ENCODE results near the gene USH1C.

USH1C gene

GRCh38 chr11:17546240-17546639 lies 2.0 kb upstream of the USH1C start:
- no peak for FAIRE-seq

DNA sequence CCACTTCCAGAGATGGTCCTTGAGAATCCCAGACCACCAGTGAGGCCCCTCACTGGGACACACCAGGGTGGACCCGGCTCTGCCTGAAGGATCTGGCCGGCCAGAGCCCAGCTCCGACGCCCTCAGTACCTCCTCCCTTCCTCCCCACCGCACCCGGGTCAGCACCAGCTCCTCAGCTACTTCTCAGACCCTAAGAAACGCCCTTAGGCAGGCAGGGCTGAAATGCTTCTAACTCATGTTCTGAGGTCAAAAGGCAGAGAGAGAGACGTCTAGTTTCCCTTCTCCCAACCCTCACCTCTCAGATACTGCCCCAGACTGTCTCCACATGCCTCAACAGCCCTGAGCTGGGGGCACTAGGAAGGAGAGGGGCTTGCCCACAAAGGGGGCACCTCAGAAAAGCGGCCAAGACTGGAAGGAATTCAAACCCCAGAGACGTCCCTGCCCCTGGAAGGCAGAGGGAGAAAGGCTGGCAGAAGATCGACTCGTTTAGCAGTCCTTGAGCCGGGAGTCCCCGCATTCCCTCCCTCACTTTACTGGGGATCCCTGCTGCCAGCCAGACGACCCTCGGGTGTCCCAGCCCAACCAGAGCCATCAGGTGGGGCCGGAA lies 539 bp downstream of the USH1C start:
- no peak for FAIRE-seq

DNA sequence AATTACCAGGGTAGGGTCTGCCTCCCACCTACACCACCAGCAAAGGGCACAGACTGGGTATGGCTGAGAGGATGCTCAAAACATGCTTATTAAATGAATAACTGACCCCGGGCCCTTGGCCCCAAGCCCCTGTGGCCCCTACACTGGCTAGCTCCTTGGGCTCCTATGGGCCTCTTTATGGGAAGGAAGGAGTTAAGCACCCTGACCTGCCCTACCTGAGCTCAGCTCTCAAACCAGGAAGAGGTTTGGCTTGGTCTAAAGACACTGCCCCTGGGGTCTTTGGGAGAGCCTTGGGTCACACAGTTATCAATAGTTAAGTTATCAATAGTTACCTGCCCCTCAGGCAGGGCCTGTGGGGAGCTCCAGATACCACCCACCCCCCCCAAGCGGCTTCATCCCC lies 1.2 kb downstream of the USH1C start:
- FAIRE-seq: no peak

DNA sequence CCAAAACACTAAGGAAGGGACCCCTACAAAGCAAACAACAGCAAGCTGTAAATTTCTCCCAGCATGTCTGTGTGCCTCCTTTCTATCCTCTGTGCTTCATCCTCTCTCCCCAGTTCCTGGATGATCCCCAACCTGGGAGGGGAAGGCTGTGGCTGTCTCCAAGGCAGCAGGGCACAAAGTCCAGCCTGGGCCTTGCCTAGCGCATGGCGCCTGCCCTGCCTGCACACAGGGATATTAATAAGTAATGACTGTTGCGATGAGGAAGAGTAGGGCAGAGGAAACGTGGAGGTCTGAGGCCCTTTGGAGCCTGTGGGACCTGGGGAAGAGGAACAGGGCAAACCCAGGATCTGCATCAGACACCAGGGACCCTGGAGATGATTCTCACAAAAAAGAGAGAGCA lies 2.0 kb downstream of the USH1C start:
- FAIRE-seq: no peak

DNA sequence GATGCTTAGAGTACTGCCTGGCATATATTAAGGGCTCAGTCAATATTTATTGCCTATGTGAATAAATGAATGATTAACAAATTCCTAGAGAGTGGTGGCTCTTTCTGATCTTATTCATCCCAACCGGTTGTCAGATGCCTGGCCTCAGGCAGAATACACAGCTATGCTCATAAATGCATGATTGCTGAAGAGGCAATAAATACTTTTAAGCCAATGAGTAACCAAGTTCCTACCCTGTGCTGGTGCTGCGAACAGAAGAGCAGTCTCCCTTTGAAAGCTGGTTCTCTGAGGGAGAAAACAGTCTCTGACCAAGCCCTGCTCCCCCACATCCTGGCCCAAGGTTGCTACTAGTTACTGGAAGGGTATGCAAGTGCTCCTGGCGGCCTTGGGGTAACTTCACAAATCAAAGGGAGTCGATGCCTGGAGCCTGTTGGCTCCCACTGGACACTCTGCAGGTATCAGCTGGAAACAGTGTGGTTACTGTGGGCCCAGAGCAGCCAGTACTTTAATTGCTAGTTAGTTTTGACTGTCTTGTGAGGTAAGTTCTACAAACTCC lies 2.8 kb downstream of the USH1C start:
- FAIRE-seq: no peak

- FAIRE-seq: no peak
These were observed 3.4 kb downstream of the USH1C start for GRCh38 chr11:17540807-17541206.

- no peak for FAIRE-seq
These were observed 5.5 kb downstream of the USH1C start for GRCh38 chr11:17538731-17539130.

DNA sequence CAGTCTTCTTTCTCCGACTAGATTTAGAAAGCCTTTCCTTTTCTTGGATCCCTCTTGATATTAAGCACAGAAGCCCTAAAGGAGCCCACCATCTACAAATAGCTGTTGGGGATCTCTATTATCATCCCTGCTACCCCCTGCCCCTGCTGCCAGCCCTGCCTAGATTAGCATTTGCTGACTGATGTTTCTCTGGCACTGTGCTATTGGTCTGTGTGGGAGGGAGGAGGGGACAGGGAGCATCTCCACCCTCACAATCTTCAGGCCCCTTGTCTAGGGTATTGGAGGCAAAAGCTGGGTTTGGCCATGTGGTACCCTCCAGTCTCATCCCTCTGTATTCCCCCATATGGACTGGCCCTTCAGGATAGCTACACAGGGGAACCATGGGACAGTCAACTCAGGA lies 6.2 kb downstream of the USH1C start:
- no peak for FAIRE-seq

- no peak for FAIRE-seq
These were observed 7.0 kb downstream of the USH1C start for GRCh38 chr11:17537261-17537660.

DNA sequence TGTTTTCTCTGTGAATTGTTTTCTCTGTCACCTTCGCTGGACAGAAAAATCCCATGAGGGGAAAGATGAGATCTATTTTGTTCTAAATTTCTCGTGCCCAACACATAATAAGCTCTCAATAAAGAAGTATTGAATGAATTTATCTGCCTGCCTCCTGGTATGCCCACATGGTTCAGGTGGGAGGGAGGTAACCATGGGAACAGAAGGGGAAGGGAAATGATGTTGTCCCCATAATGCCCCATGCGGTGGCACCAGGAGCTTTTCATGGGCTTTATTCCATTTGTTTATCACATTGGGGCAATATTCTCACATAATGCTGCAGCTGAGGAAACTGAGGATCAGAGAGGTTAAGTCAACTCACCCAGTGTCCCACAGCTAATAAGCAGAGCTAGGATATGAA lies 8.7 kb downstream of the USH1C start:
- no peak for FAIRE-seq

GRCh38 chr11:17533778-17534415 lies 10.3 kb downstream of the USH1C start:
- no peak for FAIRE-seq

- no peak for FAIRE-seq
These were observed 10.9 kb downstream of the USH1C start for GRCh38 chr11:17533341-17533740.

DNA sequence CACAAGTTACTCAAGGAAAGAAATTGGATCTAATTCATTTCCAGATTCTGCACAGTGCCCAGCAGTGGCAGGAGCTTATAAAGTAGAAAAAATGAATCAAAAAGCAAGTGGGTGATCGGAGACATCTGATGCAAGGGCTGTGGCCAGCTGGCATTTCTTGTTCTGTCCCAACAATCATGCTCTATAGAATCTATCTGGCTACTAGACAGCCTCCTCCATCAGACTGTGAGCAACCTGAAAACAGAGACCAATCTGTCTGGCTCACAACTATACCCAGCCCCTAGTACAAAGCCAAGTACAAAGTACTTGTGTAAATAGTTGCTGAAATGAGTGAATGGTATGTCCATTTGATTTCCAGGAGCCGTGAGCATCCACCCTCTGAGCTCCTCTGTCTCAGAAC lies 11.4 kb downstream of the USH1C start:
- FAIRE-seq: no peak

GRCh38 chr11:17531636-17532113 lies 12.5 kb downstream of the USH1C start:
- FAIRE-seq: no peak

- FAIRE-seq: no peak
These were observed 13.1 kb downstream of the USH1C start for GRCh38 chr11:17531071-17531600.

DNA sequence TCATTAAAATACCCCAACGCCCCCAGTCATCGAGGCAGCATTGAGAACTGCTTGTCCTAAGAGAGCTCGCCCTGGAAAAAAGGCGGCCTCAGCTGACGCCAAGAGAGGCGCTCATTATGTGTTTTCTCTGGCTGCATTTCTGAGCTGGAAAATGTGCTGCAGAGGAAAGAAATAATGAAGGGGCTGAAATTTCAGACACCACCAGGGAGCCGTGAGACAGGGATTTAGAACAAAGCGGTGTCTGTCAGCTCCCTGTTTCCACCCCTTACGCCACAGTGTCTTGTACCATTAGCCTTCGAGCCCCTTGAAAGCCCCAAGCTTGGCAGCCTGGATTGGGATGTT lies 14.4 kb downstream of the USH1C start:
- FAIRE-seq: no peak

GRCh38 chr11:17528906-17529843 lies 15.0 kb downstream of the USH1C start:
- FAIRE-seq: no peak

DNA sequence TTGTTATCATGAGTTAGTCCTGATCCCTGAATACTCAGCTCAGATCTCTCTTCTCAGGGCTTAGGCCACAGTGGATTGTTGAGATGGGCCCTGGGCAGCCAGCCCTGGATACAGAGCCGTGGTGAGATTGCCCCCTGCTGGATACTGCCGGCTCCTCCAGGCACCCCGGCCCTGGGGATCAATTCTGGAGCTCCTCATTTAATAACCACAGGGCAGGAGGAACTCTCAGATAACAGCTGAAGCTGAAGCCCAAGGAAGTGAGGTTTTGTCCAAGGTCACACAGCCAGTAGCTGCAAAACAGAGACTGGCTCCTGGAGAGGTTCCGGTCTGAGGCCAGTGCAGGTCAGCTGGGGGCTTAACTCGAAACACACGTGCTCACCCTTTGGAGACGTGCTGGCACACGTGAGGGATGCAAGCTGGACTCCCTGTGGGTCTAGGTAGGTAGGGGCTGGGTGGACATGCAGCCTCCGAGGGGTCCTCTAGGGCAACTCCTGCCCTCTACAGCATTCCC lies 16.0 kb downstream of the USH1C start:
- no peak for FAIRE-seq

DNA sequence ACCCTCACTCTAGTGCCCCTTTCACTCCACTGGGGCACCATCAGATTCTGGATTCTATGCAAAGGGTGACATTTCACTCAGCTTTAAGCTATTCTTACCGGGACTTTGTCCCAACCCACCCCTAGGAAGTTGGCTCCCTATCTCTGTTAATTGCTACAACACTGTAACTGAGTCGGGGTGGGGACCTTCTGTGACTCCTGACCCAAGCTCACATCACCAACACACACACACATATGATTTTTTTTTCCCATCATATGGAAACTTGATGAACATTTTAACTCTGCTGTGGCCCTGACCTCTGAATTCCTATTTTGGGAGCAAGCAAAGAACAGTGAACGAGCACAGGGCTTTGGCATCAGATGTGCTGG lies 16.6 kb downstream of the USH1C start:
- FAIRE-seq: no peak

GRCh38 chr11:17526931-17527627 lies 17.1 kb downstream of the USH1C start:
- no peak for FAIRE-seq

- FAIRE-seq: no peak
These were observed 17.9 kb downstream of the USH1C start for GRCh38 chr11:17526326-17526725.

GRCh38 chr11:17525570-17525969 lies 18.6 kb downstream of the USH1C start:
- no peak for FAIRE-seq

- FAIRE-seq: no peak
These were observed 20.0 kb downstream of the USH1C start for GRCh38 chr11:17524221-17524620.

Measured in TTC549 (cell line).